HG02852 (cell line): ENCODE measurements around the gene ZNF804A.

ENCODE experiments used
- ATAC-seq: cut with Tn5 transposase; IDR thresholded peaks from one replicate; pipeline ENCODE4 v1.9.1; 2021; ENCODE audit warnings: mild to moderate bottlenecking, moderate library complexity; ENCODE audit not compliant: unreplicated experiment

ZNF804A gene

GRCh38 chr2:184598316-184599053, at the start of gene ZNF804A:
ZNF804A (plus strand) TSS chr2:184598529; CDS start chr2:184598960, 431 bp downstream.
- peak; percentile 85 for ATAC-seq

DNA sequence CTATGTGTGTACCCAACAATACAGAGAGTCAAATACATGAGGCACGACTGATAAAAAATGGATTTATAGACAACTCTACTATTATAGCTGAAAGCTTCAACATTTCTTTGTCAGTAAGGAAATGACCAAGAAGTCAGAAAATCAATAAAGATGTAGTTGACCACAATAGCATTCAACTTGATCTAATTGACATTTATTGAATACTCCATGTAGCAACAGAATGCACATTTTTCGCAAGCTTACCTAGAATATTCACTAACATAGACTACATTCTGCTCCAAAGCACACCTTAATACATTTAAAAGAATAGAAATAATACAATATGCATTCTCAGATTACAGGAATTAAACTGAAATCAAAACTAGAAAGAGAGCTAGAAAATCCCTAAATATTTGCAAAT, 49.2 kb upstream of the ZNF804A start:
- ATAC-seq = no peak

- ATAC-seq = no peak
Observed at GRCh38 chr2:184551626-184552025, 46.7 kb upstream of the ZNF804A start.

GRCh38 chr2:184554736-184555135, 43.6 kb upstream of the ZNF804A start:
- no peak for ATAC-seq

GRCh38 chr2:184555352-184555751, 43.0 kb upstream of the ZNF804A start:
- no peak for ATAC-seq

- ATAC-seq = no peak
Observed at GRCh38 chr2:184556639-184557038, 41.7 kb upstream of the ZNF804A start.

- no peak for ATAC-seq
Observed at GRCh38 chr2:184558713-184559464, 39.4 kb upstream of the ZNF804A start.

- ATAC-seq = no peak
Observed at GRCh38 chr2:184560603-184561002, 37.7 kb upstream of the ZNF804A start.

DNA sequence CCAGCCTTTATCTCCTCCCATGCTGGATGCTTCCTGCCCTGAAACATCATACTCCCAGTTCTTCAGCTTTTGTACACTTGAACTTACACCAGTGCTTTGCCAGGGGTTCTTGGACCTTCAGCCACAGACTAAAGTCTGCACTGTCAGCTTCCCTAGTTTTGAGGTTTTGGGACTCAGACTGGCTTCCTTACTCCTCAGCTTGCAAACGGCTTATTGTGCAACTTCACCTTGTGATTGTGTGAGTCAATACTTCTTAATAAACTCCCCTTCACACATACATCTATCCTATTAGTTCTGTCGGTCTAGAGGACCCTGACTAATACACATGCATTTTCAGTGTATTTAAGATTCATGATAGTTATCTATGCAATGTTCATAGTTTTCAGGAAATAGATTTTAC, 35.8 kb upstream of the ZNF804A start:
- ATAC-seq = no peak

DNA sequence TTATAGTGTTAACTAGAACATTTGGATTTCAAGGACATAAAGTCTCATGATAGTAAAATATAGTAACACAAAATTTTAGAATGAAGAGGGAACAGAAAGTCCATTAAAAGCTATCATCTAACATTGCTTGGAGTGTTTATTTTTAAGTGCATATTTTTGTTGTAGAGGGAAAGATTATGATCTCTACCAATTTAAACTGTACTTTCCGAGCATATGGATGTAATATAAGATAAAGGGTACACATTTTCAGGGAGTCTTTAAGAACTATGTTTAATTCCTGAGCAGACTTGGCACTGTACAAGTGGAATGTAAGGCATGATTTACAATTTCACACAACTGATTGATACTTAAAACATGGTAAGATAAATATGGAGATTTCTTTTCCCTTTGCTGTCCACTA, 34.2 kb upstream of the ZNF804A start:
- ATAC-seq = no peak

- ATAC-seq = no peak
Observed at GRCh38 chr2:184566716-184567115, 31.6 kb upstream of the ZNF804A start.

DNA sequence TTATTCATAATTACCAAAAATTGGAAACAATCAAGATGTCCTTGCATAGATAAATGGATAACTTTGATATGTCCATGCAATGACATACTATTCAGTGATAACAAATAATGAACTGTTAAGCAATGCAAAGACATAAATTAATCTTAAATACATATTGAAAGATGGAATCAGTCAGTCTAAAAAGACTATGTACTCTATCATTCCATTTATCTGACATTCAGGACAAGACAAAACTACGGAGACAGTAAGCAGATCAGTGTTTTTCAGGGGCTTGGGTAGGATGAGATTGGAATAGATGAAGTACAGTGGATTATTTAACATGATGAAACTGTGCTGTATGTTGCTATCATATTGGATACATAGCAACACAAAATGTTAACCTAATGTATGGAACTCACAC, 21.3 kb upstream of the ZNF804A start:
- no peak for ATAC-seq

GRCh38 chr2:184577743-184578142, 20.6 kb upstream of the ZNF804A start:
- no peak for ATAC-seq

DNA sequence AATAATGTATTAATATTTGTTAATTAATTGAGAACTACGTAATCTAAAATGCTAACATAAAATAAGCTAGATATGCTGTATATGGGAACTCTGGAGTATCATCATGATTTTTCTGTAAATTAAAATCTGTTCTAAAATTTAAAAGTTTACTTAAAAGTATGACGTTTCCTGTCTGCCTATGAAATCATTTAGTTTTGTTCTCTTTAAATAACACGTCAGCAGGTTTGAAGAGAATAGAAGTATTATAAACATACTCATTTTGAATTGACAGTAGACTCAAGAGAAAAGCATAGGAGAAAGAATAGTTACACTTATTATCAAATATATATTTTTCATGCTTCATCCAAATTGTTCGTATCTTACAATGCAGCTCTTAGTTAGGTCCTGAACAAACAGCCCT, 19.1 kb upstream of the ZNF804A start:
- ATAC-seq = no peak

- no peak for ATAC-seq
Observed at GRCh38 chr2:184581391-184581790, 16.9 kb upstream of the ZNF804A start.

DNA sequence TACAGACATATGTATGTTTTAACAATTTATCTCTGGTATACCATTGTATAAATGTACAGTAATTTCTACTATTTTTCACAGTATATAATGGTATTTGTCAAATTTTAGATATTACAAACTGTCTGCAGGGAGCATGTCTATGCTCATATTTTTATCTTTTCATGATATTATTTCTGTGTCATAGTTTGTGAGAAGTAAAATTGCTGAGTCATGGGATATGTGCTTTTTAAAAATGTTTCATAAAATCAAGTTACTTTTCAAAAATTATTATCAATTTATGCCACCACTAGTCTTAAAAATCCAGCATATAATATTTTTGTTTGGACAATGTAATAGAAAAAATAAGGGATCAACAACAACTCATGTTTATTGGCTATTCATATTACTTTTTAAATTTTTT, 9.1 kb upstream of the ZNF804A start:
- no peak for ATAC-seq

DNA sequence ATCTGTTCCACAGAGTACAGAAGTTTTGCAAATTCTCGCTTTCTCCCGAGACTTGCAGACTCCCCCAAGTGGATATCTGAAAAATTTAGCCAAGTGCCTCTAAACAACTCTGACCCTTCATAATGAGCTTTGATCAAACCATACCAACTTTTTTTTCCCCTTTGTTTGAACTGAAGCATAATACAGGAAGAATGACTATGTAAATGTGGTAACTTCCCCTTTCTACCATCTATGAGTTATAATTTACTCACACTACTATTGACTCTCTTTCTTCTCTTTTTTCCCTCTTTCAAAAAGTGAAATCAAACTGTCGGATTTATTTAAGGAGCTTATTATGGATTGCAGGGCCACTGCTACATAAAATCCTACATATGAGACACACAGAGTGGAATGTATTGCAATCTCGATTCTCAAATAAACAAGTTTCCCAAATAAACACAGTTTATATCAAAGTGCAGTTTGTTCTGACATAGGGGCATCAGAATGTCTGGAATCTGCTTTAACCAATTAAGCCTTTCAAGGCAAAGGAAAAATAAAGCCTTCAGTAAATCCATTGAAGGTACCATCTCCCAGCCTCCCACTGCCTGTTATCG, 1.4 kb upstream of the ZNF804A start:
- no peak for ATAC-seq

- peak; percentile 25 for ATAC-seq
Observed at GRCh38 chr2:184597571-184597991, 748 bp upstream of the ZNF804A start.

- ATAC-seq = no peak
Observed at GRCh38 chr2:184598002-184598315, 370 bp upstream of the ZNF804A start.

DNA sequence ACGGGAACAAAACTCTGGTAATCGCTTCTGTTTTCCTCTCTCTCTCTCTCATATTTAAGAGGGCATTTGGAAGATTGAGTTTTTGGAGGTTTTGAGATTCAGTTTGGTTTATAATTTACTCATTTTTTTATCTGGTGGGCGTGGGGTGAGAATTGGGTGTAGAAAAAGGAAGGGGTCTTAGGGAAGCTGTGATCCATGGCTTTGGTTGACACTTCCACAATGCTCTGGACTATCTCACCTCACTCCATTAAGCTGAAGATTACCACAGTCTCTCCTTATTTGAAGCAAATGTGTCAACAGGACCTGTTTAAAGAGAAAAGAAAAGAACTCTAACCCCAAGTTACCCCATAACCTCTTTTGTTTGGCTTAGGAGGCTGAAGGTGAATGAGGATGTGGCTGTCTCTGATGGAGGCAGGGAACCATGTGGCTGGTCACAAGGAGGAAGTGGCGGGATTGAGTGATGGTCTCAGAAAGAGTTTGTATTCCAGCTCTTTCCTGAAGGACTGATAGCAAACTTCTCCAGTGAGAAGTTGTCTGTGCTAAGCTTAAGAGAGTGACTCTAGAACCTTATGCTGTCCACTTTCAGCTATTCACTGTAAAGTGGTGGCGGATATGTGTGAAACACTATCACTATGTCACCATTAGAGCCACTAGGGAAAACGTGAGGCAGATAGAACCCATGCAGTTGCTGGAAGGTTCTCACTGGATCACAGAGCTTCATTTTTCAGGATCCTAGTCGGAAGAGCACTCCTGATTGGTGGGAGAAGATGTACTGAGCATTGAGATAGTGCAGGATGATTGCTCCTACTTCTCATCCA, 934 bp downstream of the ZNF804A start:
- ATAC-seq = no peak

DNA sequence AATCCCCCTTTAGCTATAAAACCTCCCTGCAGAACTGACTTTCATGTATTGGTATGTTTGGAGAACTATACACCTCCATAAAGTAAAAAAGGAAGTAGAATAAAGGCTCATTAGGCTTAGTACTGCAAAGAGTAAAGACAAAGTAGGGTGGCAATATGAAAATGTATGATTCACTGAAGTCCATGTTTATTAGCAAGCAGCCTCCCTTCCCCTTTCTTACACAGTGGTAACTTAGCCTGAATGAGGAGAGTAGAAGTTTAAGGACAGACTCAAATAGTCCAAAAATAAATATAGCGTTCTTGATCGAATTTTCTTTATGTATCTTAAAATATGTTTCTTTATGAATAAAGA, 1.5 kb downstream of the ZNF804A start:
- ATAC-seq = no peak
